GM19467 (cell line): ENCODE results near the gene MBD3.
A peak's percentile ranks its signal among the peaks of the same experiment; 100 is the strongest.

Experiments used
- ATAC-seq: cut with Tn5 transposase; IDR thresholded peaks from one replicate; pipeline ENCODE4 v1.9.1; 2021; ENCODE audit warnings: mild to moderate bottlenecking, moderate library complexity; ENCODE audit not compliant: unreplicated experiment

MBD3 gene

DNA sequence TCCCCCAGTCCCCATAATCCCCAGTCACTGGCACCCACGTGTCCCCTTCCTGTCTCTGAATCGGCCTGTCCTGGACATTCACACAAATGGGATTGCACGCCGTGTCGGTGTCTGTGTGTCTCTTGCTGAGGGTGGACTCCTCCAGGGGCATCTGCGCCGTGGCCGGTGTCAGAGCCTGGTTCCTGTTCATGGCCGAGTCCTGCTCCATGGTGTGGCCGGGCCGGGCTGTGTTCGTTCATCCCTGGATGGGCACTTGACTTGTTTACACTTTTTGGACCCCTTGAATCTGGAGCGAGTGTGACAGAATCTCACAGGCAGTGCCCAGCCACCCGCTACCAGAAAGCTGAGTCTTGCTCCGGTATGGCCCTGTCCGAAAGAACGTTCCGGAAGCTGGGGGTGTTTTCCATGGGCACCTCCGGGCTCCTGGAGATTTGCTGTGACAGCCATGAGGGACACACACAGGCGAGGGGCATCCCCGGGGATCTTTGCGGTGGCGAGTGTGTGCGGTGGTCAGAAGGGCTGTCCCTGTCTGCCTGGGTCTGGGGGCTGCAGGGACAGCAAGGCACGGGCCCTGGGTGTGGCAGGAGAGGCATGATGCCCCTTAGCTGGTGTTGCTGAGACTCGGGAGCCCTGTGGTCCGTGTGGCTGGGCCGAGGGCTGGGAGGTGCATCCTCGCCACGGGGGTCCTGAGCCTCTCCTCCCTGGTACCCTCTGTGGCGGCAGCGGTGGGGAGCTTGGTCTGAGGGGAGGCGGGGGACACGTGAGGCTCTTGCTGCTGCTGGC is 18.1 kb downstream of the MBD3 start:
- ATAC-seq, result no peak

GRCh38 chr19:1572795-1573194 is 19.9 kb downstream of the MBD3 start:
- no peak for ATAC-seq

GRCh38 chr19:1571358-1571757 is 21.3 kb downstream of the MBD3 start:
- ATAC-seq, result no peak

DNA sequence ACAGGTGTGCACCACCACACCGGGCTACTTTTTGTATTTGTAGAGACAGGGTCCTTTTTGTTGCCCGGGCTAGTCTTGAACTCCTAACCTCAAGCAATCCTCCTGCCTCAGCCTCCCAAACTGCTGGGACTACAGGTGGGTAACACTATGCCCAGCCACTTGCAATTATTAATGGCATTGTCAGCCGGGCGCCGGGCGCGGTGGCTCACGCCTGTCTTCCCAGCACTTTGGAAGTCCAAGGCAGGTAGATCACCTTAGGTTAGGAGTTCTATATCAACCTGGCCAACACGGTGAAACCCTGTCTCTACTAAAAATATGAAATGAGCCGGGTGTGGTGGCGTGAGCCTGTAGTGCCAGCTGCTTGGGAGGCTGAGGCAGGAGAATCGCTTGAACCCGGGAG is 21.8 kb downstream of the MBD3 start:
- no peak for ATAC-seq

DNA sequence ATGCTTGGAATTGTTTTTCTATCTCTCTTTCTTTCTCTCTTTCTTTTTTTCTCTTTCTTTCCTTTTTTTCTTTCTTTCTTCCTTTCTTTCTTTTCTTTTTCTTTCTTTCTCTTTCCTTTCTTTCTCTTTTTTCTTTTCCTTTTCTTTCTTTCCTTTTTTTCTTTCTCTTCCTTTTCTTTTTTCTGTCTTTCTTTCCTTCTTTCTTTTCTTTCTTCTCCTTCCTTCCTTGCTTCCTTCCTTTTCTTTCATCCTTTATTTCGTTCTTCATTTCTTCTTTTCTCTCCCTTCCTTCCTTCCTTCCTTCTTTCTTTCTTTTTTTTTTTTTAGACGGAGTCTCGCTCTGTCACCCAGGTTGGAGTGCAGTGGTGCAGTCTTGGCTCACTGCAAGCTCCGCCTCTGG is 22.7 kb downstream of the MBD3 start:
- ATAC-seq, result no peak

GRCh38 chr19:1568320-1569019 is 24.2 kb downstream of the MBD3 start, which contains the start of gene MEX3D:
Gene MEX3D (minus strand): TSS chr19:1568325. CDS start chr19:1568058, 267 bp downstream.
- ATAC-seq, result peak; percentile 58

- ATAC-seq, result no peak
Observed at GRCh38 chr19:1567848-1568227, 24.8 kb downstream of the MBD3 start.

GRCh38 chr19:1567116-1567847 is 25.4 kb downstream of the MBD3 start:
- ATAC-seq, result no peak

DNA sequence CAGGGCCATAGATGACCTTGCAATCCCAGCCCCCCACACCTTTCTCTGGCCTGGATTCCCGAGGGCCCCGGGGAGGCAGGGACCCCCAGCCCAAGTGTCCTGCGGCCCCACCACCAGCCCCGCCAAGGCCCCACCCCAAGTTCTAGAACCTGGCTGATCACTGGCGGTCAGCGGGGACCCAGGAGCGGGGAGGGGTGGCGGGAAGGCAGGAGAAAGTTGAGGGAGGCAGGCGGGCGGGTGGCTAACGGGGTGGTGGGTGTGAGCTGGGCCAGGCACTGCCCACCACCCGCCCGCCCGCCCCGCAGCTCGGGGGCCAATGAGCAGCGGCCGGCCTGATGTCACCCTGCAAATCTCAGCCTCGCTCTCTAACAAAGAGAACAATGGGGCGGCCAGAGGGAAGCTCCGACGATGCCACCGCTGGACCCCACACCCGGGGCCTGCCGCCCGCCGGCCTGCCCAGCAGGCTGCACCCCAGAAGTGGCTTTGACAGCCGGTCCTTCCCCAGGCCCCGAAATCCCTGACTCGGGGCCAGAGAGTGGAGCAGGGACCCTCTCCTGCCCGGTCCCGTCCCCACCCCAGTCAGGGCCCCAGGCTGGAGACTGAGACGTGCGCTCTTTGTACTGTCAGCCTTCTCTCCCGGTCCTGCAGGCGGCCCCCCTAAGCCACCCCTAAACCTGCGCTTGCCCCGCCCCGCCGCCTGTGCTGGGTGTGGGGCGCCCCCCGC is 26.1 kb downstream of the MBD3 start:
- ATAC-seq, result no peak

DNA sequence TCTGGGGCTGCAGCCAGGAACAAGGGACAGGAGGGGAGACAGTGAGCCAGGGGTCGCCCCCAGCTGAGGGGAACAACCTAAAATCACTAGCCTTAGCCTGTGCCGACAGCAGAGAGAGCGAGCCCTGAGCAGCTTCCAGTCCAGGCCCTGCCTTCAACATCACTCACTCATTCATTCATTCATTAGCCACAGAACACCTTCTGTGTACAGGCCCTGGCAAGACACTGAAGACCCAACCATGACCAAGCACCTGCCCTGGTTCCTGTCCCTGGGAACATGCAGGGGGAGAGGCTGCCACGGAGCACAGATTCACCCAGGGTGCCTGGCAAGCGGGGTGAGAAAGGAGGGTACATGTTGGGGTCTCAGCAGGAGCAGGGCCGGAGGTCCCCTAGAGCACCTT is 29.4 kb downstream of the MBD3 start:
- ATAC-seq, result no peak

- no peak for ATAC-seq
Observed at GRCh38 chr19:1561236-1561842, 31.3 kb downstream of the MBD3 start.

GRCh38 chr19:1560286-1560882 is 32.3 kb downstream of the MBD3 start:
- ATAC-seq, result no peak

DNA sequence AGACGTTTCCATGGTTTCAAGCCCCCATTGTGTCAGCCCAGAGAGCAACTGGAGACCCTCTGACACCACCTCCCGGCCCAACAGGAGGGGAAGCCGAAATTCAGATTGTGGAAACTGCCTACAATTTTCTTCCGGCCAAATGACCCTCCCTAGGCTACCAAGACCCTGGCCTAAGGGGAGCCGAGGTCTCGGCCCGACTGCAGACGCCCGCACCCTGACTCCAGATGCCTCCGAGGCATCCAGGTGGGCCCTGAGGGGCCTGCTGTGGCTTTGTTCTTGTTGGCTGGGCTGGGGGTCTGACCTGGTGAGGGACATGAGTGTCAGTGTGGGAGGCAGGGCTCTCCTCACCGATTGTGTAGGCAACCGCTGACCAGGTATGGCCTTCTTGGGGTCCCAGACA is 34.1 kb downstream of the MBD3 start:
- no peak for ATAC-seq

DNA sequence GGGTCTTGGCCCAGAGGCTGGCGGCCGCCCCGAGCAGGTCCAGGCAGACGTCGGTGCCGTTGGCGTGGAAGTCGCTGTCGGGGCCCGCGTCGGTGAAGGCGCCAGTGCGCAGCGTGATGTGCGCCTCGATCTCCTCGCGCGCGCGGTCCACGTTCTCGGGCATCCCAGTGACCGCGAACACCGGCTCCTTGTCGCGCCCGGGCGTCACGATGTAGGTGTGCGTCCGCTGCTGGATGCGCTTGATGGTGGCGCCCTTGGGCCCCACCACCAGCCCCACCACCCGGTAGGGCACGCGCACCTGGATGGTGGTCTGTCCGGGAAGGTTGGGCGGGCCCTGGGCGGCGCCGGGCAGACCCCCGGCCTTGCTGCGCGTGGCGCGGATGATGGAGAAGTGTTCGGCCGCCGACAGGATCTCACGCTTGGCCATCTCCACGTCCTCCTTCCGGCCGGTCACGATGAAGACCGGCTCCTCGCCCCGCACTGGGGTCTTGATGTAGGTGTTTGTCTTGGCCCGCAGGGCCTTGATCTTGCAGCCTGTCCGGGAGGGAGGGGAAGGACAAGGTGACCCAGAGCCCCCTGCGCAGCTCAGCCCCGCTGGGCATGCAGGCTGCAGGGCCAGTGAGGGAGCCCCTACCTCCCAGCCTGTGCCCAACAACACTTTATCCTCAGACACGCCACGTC is 36.1 kb downstream of the MBD3 start:
- no peak for ATAC-seq

- no peak for ATAC-seq
Observed at GRCh38 chr19:1555487-1556389, 36.9 kb downstream of the MBD3 start.

DNA sequence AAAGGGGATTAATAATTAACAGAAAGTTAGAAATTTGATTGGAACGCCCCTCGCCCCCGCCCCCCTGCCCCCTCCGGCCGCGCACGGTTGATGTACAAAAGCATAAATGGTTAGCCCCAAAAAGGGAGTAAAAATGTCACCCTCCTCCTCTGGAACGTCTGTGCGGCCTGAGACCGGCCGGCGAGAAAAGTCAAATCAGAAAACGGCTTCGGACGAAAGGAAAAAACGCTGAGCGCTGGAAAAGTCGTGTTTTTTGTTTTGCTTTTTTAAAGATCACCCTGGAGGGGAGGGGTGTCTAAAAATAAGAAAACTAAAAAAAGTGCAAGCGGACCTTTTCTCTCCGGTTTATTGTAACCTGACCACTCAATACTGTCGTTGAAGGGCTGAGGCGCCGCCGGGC is 37.7 kb downstream of the MBD3 start:
- no peak for ATAC-seq

DNA sequence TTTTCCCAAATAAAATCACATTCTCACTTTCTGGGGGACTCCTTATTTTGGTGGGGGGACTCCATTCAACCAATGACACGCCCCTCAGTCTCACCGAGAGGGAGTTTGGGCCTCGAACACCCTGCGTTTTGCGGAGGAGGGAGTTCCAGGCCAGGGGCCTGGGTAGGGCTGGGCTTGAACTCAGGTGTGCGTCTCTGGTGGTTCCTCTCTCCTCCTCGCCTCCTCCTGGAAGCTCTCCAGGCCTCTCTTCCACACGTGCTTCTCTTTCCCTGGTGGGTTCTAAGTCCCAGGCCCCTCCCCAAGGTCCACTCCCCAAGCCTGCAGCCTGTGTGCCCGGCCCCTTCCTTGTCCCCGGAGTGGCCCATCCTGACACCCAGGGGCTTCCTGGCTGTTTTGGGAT is 39.2 kb downstream of the MBD3 start:
- no peak for ATAC-seq
